ENCODE results near the gene MAP1B.

GRCh38 chr5:72112389-72112788, 5.1 kb downstream of the MAP1B start:
- TF ChIP-seq CTCF (IDR thresholded peaks at IDR 0.05 in 2 of 3, conservative IDR thresholded peaks at IDR 0.05 in 1 of 3; ENCODE audit: control insufficient read depth in 2 of 3, extremely low read depth in 1 of 3, insufficient read depth in 1 of 3, low read depth in 3 of 3, low read length in 3 of 3) (no peak), JUNB (IDR thresholded peaks at IDR 0.05) (no peak), RFX5 (IDR thresholded peaks at IDR 0.05; ENCODE audit: low read depth, low read length) (no peak), CHD1 (IDR thresholded peaks at IDR 0.05; ENCODE audit: low read depth, low read length) (no peak), JUND (IDR thresholded peaks at IDR 0.05; ENCODE audit: low read depth, low read length) (no peak), POLR2A (IDR thresholded peaks at IDR 0.05; ENCODE audit: low read depth, low read length) (no peak), MTA3 (IDR thresholded peaks at IDR 0.05; ENCODE audit: borderline replicate concordance, low read length) (no peak), E2F4 (IDR thresholded peaks at IDR 0.05; ENCODE audit: low read depth, low read length) (no peak), REST (IDR thresholded peaks at IDR 0.05; ENCODE audit: low read depth, low read length) (no peak), NR2F1 (conservative IDR thresholded peaks at IDR 0.05) (no peak), SIN3A (IDR thresholded peaks at IDR 0.05; ENCODE audit: low read depth, low read length) (no peak), HDAC2 (IDR thresholded peaks at IDR 0.05) (no peak), HDAC6 (IDR thresholded peaks at IDR 0.05; ENCODE audit: unreplicated experiment) (no peak)

Data from GM12878 (cell line).